H1 (cell line): ENCODE data around the gene ITIH1.

Experiments
- EZH2 ChIP-seq: fragments of 200-600 bp; sonication (generic); IDR thresholded peaks from 2 replicates; pipeline ENCODE4 v1.7.1; 2012; ENCODE audit warnings: low read depth, mild to moderate bottlenecking, moderate library complexity, low read length, inconsistent platforms; ENCODE audit not compliant: severe bottlenecking
- POLR2A ChIP-seq, 2 experiments: IDR thresholded peaks; 1 replicate in 1 of 2; 2 replicates in 1 of 2; pipeline ENCODE4 v1.6.1; 2011; ENCODE audit warnings: low read depth in 2 of 2, low read length in 2 of 2, mild to moderate bottlenecking in 2 of 2; ENCODE audit errors: control extremely low read depth in 1 of 2

DNA sequence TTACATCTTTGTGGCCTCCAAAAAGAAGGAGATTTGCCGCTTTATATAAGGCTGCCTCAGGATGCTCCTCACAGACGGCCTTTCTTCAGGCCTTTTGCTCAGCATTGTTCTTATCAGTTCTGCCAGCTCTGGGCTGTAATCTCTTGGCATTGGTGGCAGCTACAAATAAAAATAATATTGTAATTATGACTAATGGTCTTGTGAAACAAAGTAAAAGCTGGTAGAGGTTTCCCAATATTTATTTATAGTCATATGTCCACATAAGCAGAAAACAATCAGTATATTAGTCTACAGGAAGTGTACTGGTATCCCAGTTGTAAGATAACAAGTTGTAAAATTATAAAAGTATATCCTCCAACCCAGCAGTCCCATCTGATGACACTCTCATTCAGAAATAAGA is 13.9 kb upstream of the ITIH1 start:
- TF ChIP-seq POLR2A (IDR thresholded peaks at IDR 0.05; ENCODE audit: control extremely low read depth in 1 of 2, low read depth in 2 of 2, low read length in 2 of 2) (no peak), EZH2 (no peak)
